Activated CD4-positive, alpha-beta T cell treated with anti-CD3 and anti-CD28 coated beads, Interleukin-2, amount 50 U/mL, for 4 hours (primary cell): ENCODE data around the gene KRT86.

ENCODE experiments used
- DNase-seq, 2 experiments: peaks; one replicate each; pipeline ENCODE4 v3.0.0-alpha.2; 2020

The KRT86 gene

GRCh38 chr12:52317468-52318052 lies 43.1 kb downstream of the KRT86 start:
- no peak for DNase-seq

DNA sequence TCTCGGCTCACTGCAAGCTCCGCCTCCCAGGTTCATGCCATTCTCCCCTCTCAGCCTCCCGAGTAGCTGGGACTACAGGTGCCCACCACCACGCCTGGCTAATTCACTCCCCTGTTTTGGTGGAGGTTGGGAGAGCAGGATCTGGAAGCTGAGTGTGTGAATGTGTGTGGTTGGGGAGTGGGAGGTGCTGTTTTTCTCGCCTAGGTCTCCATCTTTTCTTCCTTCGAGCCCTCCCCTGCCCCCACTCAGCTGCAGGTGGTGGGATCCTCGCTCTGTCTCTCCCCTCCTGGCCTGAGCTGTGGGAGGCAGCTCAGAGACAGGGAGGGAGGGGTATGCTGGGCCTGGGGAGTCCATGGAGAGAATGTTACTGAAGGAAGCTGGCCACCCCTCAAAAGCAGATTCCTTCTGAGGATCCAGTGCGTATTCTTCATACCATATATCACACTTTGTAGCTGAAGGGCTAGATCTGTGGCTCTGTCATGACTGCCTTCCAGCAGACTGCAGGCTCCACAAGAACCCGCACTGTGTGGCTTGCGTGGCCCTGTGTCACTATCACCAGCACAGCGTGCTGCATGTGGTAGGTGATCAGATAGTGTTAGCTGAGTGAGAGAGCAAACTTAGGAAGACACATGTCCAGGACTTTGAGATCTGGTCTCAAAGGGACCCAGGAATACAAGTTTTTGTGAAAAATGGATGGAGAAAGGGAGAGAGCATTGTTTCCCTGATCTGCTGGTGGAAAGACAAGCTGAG lies 44.0 kb downstream of the KRT86 start:
- DNase-seq = no peak

DNA sequence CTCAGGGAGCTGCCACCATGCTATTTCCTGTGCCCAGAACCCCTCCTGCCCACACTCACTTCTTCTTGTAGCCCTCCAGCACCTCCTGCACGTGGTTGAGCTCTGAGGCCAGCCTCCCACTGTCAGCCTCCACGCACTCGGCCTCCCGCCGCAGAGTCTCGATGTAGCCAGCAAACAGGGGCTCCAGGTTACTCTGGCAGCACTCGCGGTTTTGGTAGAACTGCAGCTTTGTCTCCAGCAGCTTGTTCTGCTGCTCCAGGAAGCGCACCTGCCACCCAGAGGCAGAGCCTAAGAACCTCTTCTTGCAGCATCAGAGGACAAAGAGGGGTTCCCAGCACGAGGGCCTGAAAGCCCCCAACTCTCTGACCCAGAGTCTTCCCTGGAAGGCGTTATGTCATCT lies 44.7 kb downstream of the KRT86 start:
- DNase-seq = no peak

DNA sequence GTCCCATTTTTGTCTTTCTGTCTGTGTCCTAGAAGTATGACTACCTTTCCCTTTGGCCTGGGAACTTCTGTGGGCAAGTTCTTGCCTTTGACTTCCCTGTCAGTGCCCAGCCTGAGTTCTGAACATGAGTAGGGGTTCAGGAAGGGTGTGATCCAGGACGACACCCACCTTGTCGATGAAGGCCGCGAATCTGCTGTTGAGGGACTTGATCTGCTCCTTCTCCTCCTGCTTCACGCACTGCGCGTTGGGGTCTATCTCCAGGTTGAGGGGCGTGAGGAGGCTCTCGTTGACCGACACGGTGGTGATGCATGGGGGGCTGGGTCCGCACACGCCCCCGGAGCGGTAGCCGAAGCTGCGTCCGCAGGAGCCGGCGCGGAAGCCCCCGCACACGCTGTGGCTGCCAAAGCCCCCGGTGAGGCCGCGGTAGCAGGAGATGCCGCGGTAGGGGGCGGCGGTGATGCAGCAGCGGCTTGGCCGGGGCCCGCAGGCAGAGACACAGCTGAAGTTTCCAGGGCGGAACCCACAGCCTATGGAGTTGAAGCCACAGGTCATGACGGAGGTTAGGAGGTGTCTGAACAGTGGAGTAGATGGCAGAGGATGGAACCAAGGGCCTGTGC lies 46.4 kb downstream of the KRT86 start, which contains the start of gene KRT83:
TSS of gene KRT83 (minus strand) at position 615 of the 617 bp plus-strand sequence. CDS start at position 552, 63 bp downstream.
- DNase-seq = no peak

GRCh38 chr12:52321418-52321817 lies 47.0 kb downstream of the KRT86 start:
- no peak for DNase-seq

- no peak for DNase-seq
These were observed 47.6 kb downstream of the KRT86 start for GRCh38 chr12:52322069-52322468.

DNA sequence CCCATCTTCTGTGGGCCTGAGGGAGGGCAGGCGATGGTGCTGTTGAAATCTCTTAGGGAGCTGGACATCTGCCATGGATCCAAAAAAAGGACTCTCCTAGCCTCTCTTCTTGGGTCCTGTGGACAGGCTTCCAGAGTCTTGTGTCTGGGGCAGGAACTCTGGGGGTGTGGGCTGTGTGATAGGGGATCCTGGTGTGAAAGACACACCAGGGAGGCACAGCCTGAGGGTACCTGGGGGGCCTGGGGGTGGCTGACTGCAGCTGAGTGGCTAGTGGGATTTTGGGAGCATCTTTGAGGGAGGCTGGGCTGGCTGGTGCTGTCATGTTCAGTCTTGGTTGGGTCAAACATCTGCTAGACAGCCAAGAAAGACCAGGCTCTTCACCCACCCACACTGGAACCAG lies 48.6 kb downstream of the KRT86 start:
- no peak for DNase-seq

DNA sequence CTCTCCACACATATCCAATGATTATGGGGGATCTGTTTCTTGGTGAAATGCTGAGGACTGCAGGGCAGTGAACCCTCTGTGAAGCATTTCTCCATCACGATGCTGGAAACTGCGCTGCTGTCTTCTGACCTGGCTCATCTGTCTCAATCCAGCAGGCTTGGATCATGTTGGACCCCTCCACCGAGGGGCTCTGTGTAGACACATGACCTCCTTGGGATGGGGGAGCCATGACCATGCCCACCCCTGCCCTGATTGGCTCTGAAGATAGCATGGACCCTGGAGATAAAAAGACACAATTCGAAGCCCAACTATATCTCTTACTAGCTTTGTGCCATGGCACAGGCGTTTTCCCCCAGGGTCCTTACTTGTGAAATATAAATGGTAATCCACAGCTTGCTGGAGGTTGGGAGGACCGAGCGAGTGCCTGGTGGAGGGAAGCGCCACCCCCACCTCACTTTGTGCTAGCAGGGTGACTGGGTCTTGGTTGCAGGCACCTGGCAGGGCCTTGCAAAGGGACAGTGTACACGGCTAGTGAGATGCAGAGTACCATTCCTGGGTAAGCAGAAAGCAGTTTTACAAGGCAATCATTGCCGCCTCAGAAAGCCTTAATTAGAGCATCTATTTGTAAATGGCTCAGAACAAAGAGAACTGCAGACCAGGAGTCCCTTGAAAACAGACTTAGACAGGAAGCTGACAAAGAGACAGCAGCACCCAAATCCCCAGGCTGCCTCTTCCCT lies 49.1 kb downstream of the KRT86 start:
- DNase-seq = no peak

DNA sequence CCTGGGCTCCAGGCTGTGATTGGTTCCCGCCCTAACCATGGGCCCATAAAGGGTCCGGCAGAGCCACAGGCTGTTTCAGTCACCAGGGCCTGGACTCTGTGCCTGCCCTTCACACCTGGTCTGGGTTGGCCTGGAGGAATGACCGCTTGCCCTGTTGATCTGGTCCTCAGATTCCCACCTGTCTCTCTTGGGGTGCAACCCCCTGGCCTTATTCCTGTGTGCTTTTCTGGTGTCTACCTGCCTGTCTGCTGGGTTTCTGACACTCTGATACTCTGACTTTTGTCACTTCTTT lies 49.7 kb downstream of the KRT86 start:
- no peak for DNase-seq

DNA sequence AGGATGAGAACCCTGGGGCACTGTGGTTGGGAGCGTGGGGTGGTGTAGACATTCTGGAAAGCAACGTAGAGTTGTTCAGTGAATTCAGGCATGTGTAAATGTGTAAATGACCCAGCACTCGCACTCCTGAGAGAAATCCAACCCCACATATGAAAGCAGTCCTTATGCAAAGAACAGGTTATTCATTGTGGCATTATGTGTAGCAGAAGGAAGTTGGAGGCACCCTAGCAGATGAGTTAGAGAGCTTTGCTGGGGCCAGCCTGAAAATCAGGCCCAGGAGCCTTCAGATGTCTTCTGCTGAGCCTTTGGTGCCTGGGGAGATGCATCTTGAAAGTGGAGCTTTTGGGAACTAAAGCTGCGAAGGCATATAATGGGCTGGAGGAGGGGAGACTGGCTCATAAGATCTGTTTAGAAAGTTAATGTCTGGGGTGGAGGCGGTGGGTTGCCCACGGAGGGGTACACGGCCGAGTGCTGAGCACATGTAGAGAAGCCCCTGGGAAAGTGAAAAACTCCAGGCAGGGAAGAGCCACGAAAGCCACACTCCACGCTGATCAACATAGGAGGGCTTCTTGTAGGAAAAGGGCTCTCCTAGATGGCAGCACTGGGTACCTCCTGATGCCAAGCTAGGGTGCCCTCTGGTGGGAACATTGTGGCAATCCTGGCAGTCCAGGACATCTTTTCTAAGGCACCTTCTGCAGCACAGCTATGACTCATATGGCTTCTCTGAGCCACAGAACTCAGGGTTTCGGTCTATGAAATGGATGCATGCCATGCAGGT lies 52.8 kb downstream of the KRT86 start:
- DNase-seq = peak; percentile 76 to 79

DNA sequence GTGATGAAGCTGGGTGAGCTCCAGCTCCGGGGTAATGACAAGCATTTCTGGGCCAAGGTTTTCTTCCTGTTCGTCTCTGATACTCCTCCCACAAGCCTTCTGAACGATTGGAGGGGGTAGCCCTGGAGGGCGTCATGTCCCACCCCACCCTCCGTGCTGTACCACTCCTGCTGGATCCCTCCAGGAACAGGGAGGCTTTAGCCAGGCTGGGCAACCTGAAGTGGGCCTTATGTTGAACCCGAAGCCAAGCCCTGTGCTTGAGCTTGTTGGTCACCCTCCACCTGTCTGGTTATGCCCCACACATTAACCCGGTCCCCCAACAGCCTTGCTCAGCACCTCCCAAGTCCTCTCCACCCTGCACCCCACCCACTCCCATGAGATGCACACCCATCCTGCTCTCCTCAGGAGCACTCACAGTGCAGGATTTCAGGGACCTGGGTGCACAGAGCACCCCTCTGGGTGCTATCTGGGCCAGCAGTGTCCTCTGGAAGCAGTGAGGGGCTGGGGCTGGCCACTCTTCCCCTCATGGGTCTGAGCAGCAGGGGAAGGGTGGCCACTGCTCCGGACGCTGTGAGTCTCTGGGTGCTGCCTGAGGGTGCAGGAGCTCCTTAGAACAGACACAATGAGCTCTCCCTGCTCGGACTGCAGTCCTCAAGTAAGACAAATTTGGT lies 53.5 kb downstream of the KRT86 start:
- DNase-seq = no peak

- no peak for DNase-seq
These were observed 56.6 kb downstream of the KRT86 start for GRCh38 chr12:52331039-52331438.

- no peak for DNase-seq
These were observed 57.4 kb downstream of the KRT86 start for GRCh38 chr12:52331833-52332232.

- no peak for DNase-seq
These were observed 57.9 kb downstream of the KRT86 start for GRCh38 chr12:52332381-52332780.

- DNase-seq = no peak
These were observed 58.9 kb downstream of the KRT86 start for GRCh38 chr12:52333321-52333720.

- DNase-seq = no peak
These were observed 59.7 kb downstream of the KRT86 start for GRCh38 chr12:52334185-52334584.

DNA sequence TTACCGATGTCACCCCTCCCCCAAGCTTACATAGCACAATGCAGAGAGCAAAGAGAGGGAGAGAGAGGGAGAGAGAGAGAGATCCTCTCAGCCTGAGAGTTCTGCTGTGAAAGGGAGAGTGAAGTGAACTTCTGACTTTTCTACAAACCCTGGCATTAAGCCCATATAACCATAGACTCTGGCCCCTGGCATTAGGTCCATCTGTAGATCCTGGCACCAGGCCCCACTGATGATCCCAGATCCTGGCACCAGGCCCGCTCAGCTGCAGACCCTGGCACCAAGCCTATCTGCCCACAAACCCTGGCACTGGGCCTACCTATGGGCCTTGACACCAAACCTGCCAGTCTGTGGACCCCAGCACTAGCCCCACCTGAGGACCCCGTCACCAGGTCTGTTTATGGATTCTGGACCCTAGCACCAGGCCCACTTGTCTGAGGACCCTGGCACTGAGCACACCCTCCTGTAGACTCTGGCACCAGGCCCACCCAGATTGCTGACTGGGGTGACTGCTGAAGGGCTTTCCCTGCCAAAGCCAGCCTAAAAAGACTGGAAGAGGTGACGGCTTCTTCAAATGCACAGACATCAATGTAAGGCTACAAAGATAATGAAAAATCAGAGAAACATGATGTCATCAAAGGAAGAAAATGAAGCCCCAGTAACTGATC lies 61.3 kb downstream of the KRT86 start:
- DNase-seq = no peak

GRCh38 chr12:52336641-52337040 lies 62.2 kb downstream of the KRT86 start:
- no peak for DNase-seq

GRCh38 chr12:52337054-52337453 lies 62.6 kb downstream of the KRT86 start:
- DNase-seq = no peak

GRCh38 chr12:52338241-52338960 lies 64.0 kb downstream of the KRT86 start:
- no peak for DNase-seq

DNA sequence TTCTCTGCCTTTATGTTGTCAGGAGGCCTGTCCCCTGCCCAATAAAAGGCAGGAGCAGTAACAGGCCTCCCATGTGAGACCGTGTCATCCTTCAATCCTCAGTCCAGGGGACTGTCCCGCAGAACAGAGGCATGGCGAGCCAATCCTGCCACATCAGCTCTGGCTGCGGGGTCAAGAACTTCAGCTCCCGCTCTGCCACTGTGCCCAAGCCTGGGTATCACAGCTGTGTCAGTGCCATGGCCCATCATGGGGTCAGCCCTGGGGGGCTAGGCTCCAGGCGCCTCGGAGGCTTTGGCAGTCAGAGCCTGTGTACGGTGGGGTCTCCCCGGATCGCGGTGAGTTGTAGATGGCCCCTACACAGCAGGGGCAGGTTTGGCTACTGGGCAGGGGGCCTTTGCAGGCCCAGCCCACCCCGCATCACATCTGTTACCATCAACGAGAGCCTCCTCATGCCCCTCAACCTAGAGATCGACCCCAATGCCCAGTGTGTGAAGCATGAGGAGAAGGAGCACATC lies 66.7 kb downstream of the KRT86 start:
- DNase-seq = no peak
